NCI-H1092 treated with DMSO at 0.1 percent for 48 hours (cell line): ENCODE data around the gene SOX2.

Source experiments
- DNase-seq: peaks from one replicate; lab custom pipeline; 2025; lab: John Stamatoyannopoulos, UW

SOX2 gene

GRCh38 chr3:181704421-181705085, 7.2 kb upstream of the SOX2 start:
- no peak for DNase-seq

- DNase-seq: no peak
Observed at GRCh38 chr3:181705086-181705480, 6.6 kb upstream of the SOX2 start.

- no peak for DNase-seq
Observed at GRCh38 chr3:181707980-181708379, 3.7 kb upstream of the SOX2 start.

- peak; percentile 76 for DNase-seq
Observed at GRCh38 chr3:181709537-181710279, 2.0 kb upstream of the SOX2 start.

- peak; percentile 61 for DNase-seq
Observed at GRCh38 chr3:181710345-181711291, 1.1 kb upstream of the SOX2 start.

- no peak for DNase-seq
Observed at GRCh38 chr3:181712226-181712552, 464 bp downstream of the SOX2 start.

GRCh38 chr3:181712553-181713279, 991 bp downstream of the SOX2 start:
- DNase-seq: no peak

GRCh38 chr3:181713280-181713647, 1.5 kb downstream of the SOX2 start:
- DNase-seq: no peak

- no peak for DNase-seq
Observed at GRCh38 chr3:181713676-181714612, 2.2 kb downstream of the SOX2 start.

GRCh38 chr3:181715571-181716340, 4.0 kb downstream of the SOX2 start:
- DNase-seq: no peak

- DNase-seq: no peak
Observed at GRCh38 chr3:181716966-181717365, 5.2 kb downstream of the SOX2 start.

GRCh38 chr3:181717549-181718171, 5.9 kb downstream of the SOX2 start:
- no peak for DNase-seq

- no peak for DNase-seq
Observed at GRCh38 chr3:181718369-181718768, 6.6 kb downstream of the SOX2 start.

- DNase-seq: no peak
Observed at GRCh38 chr3:181718987-181719911, 7.5 kb downstream of the SOX2 start.

- no peak for DNase-seq
Observed at GRCh38 chr3:181719991-181720680, 8.4 kb downstream of the SOX2 start.

GRCh38 chr3:181721046-181721875, 9.5 kb downstream of the SOX2 start:
- DNase-seq: no peak

- DNase-seq: peak; percentile 26
Observed at GRCh38 chr3:181722156-181722555, 10.4 kb downstream of the SOX2 start.
